Hepatocyte (in vitro differentiated cells): ENCODE results near the gene ACTR3. TPM values are rescaled to one million over a fixed set of nuclear protein-coding genes. Genes with fewer than 3 reads are reported as not detected.

ENCODE experiments used
- DNase-seq: peaks from one replicate; pipeline ENCODE4 v3.0.0-alpha.2; 2016; ENCODE audit warnings: low spot score
- H2AFZ ChIP-seq: fragments of 200-600 bp; sonication (generic); 2 replicates; pipeline ENCODE4 v1.6.0; 2016; ENCODE audit warnings: antibody characterized with exemption, mild to moderate bottlenecking
- H3K27ac ChIP-seq: fragments of 200-600 bp; sonication (generic); 2 replicates; pipeline ENCODE4 v1.5.1; 2016; ENCODE audit warnings: mild to moderate bottlenecking
- H3K27me3 ChIP-seq: fragments of 200-600 bp; sonication (generic); 2 replicates; pipeline ENCODE4 v1.6.1; 2016
- H3K36me3 ChIP-seq: fragments of 200-600 bp; sonication (generic); replicated peaks from 2 replicates; pipeline ENCODE4 v1.5.1; 2016; ENCODE audit warnings: low read depth; ENCODE audit not compliant: insufficient read depth
- H3K4me1 ChIP-seq: fragments of 200-600 bp; sonication (generic); 2 replicates; pipeline ENCODE4 v1.5.1; 2016; ENCODE audit warnings: mild to moderate bottlenecking, moderate library complexity; ENCODE audit not compliant: insufficient read depth
- H3K4me2 ChIP-seq: fragments of 200-600 bp; sonication (generic); 2 replicates; pipeline ENCODE4 v1.6.0; 2016
- H3K4me3 ChIP-seq: fragments of 200-600 bp; sonication (generic); 2 replicates; pipeline ENCODE4 v1.5.1; 2016; ENCODE audit warnings: mild to moderate bottlenecking
- H3K79me2 ChIP-seq: fragments of 200-600 bp; sonication (generic); 2 replicates; pipeline ENCODE4 v1.6.0; 2017; ENCODE audit warnings: mild to moderate bottlenecking
- H3K9me2 ChIP-seq: fragments of 200-600 bp; sonication (generic); replicated peaks from 2 replicates; pipeline ENCODE4 v1.6.0; 2017; ENCODE audit warnings: mild to moderate bottlenecking; ENCODE audit not compliant: insufficient read depth
- H3K9me3 ChIP-seq: fragments of 200-600 bp; sonication (generic); 2 replicates; pipeline ENCODE4 v1.5.1; 2016; ENCODE audit warnings: low read depth, mild to moderate bottlenecking
- H4K20me1 ChIP-seq: fragments of 200-600 bp; sonication (generic); 2 replicates; pipeline ENCODE4 v1.6.0; 2016; ENCODE audit warnings: mild to moderate bottlenecking; ENCODE audit not compliant: insufficient read depth, poor library complexity, severe bottlenecking
- CTCF ChIP-seq: fragments of 200-600 bp; sonication (generic); IDR thresholded peaks from 2 replicates; pipeline ENCODE4 v1.5.1; 2016; ENCODE audit warnings: antibody characterized with exemption, mild to moderate bottlenecking; ENCODE audit not compliant: poor library complexity
- EZH2 ChIP-seq: fragments of 200-600 bp; sonication (generic); IDR thresholded peaks from 2 replicates; pipeline ENCODE4 v1.6.1; 2016; ENCODE audit warnings: antibody characterized with exemption, mild to moderate bottlenecking, borderline replicate concordance
- EZH2phosphoT487 ChIP-seq: fragments of 200-600 bp; sonication (generic); IDR thresholded peaks from one replicate; pipeline ENCODE4 v1.6.1; 2018; ENCODE audit warnings: antibody characterized with exemption, mild to moderate bottlenecking, low read depth, moderate library complexity; ENCODE audit not compliant: unreplicated experiment, severe bottlenecking
- WGBS: methylation state at CpG from one replicate; pipeline ENCODE4 v1.1.6; 2016; ENCODE audit warnings: low lambda C conversion rate; ENCODE audit errors: missing lambda C conversion rate; 5-methylcytosine and 5-hydroxymethylcytosine counted together
- polyA plus RNA-seq: library from polyadenylated mRNA; unstranded; fragments of >200 nt; fragmentation: Nextera tagmentation; extraction: Ambion mirVana; gene quantifications from 2 replicates; pipeline ENCODE4 v1.2.1, GENCODE V29; 2016
- total RNA-seq: library from RNA; depleted of rRNA; stranded (reverse); fragments of >200 nt; gene quantifications from 2 replicates; pipeline ENCODE4 v1.2.3, GENCODE V29; 2014

The ACTR3 gene
- total and polyA plus RNA-seq, 2 experiments from 2014 or later = 140 to 194 TPM

GRCh38 chr2:113910967-113911678 lies 21.2 kb downstream of the ACTR3 start:
- H3K79me2 ChIP-seq = peaks cover 96% of the 10 kb centered on the region
- peaks cover 2% of the 10 kb centered on the region for H3K36me3 ChIP-seq
- DNase-seq = no peak
- H3K27ac ChIP-seq = no peak overlapping the region
- no peaks in the 10 kb centered on the region for H3K4me1 ChIP-seq
- no peak overlapping the region for H3K4me2 ChIP-seq
- no peak overlapping the region for H2AFZ ChIP-seq
- H4K20me1 ChIP-seq = peaks cover 62% of the 10 kb centered on the region
- H3K9me2 ChIP-seq = no peaks in the 10 kb centered on the region
- H3K4me3 ChIP-seq = no peak overlapping the region
- TF ChIP-seq CTCF (no peak), EZH2phosphoT487 (no peak), EZH2 (no peak)
- no peaks in the 10 kb centered on the region for H3K27me3 ChIP-seq
- no peaks in the 10 kb centered on the region for H3K9me3 ChIP-seq
- WGBS = 87% methylated on average over 6 of the region's 6 CpGs

- 88% methylated on average over 10 of the region's 10 CpGs for WGBS
- H3K4me3 ChIP-seq = no peak overlapping the region
- H3K9me3 ChIP-seq = no peaks in the 10 kb centered on the region
- TF ChIP-seq CTCF (no peak), EZH2 (no peak), EZH2phosphoT487 (no peak)
- H3K27me3 ChIP-seq = no peaks in the 10 kb centered on the region
- no peak for DNase-seq
- H3K36me3 ChIP-seq = peaks cover 8% of the 10 kb centered on the region
- H4K20me1 ChIP-seq = peaks cover 35% of the 10 kb centered on the region
- peaks cover 94% of the 10 kb centered on the region for H3K79me2 ChIP-seq
- H3K9me2 ChIP-seq = no peaks in the 10 kb centered on the region
- H3K27ac ChIP-seq = no peak overlapping the region
- H3K4me2 ChIP-seq = no peak overlapping the region
- H2AFZ ChIP-seq = no peak overlapping the region
- no peaks in the 10 kb centered on the region for H3K4me1 ChIP-seq
Observed at GRCh38 chr2:113915082-113915819, 25.4 kb downstream of the ACTR3 start.

GRCh38 chr2:113918229-113918628 lies 28.3 kb downstream of the ACTR3 start:
- TF ChIP-seq EZH2 (no peak), EZH2phosphoT487 (no peak), CTCF (no peak)
- no peaks in the 10 kb centered on the region for H3K27me3 ChIP-seq
- H3K27ac ChIP-seq = no peak overlapping the region
- H3K9me2 ChIP-seq = no peaks in the 10 kb centered on the region
- H3K4me3 ChIP-seq = no peak overlapping the region
- no peaks in the 10 kb centered on the region for H3K9me3 ChIP-seq
- no peak overlapping the region for H2AFZ ChIP-seq
- H4K20me1 ChIP-seq = peaks cover 19% of the 10 kb centered on the region
- 89% methylated on average over 1 of the region's 1 CpG for WGBS
- DNase-seq = no peak
- H3K4me2 ChIP-seq = no peak overlapping the region
- H3K79me2 ChIP-seq = peaks cover 91% of the 10 kb centered on the region
- peaks cover 8% of the 10 kb centered on the region for H3K36me3 ChIP-seq
- no peaks in the 10 kb centered on the region for H3K4me1 ChIP-seq
